Endothelial cell (in vitro differentiated cells): ENCODE results near the gene RIPOR3. TPM values are rescaled to one million over a fixed set of nuclear protein-coding genes. Genes with fewer than 3 reads are reported as not detected.

ENCODE experiments used
- DNase-seq: peaks from one replicate; pipeline ENCODE4 v3.0.0; 2021; ENCODE audit warnings: low spot score
- H3K27ac Mint-ChIP-seq: one replicate; pipeline ENCODE4 v1.8.0; 2021; ENCODE audit warnings: mixed read lengths, inconsistent platforms; ENCODE audit not compliant: unreplicated experiment
- H3K27me3 Mint-ChIP-seq: one replicate; pipeline ENCODE4 v1.8.0; 2021; ENCODE audit warnings: mild to moderate bottlenecking, moderate library complexity, mixed read lengths, inconsistent platforms; ENCODE audit not compliant: unreplicated experiment
- H3K36me3 Mint-ChIP-seq: one replicate; pipeline ENCODE4 v1.8.0; 2021; ENCODE audit warnings: mild to moderate bottlenecking, low read depth, mixed read lengths, inconsistent platforms; ENCODE audit not compliant: unreplicated experiment
- H3K4me1 Mint-ChIP-seq: one replicate; pipeline ENCODE4 v1.8.0; 2021; ENCODE audit warnings: mild to moderate bottlenecking, mixed read lengths, inconsistent platforms; ENCODE audit not compliant: unreplicated experiment
- H3K4me3 Mint-ChIP-seq: one replicate; pipeline ENCODE4 v1.8.0; 2021; ENCODE audit warnings: mild to moderate bottlenecking, mixed read lengths, inconsistent platforms; ENCODE audit not compliant: unreplicated experiment
- H3K9me3 Mint-ChIP-seq: one replicate; pipeline ENCODE4 v1.8.0; 2021; ENCODE audit warnings: mixed read lengths, inconsistent platforms; ENCODE audit not compliant: unreplicated experiment
- CTCF ChIP-seq: fragments of 200-600 bp; sonication (generic); IDR thresholded peaks from one replicate; pipeline ENCODE4 v1.5.0; 2021; ENCODE audit warnings: antibody characterized with exemption; ENCODE audit not compliant: unreplicated experiment
- total RNA-seq: library from RNA; stranded (reverse); fragmentation: NEBNext Ultra II Directional; extraction: Animal tissue kit (Norgen Biotek cat#: 25700); gene quantifications from one replicate; pipeline ENCODE4 v1.2.1, GENCODE V29; 2021; ENCODE audit not compliant: unreplicated experiment

The RIPOR3 gene
- total RNA-seq, 1 donor from 2014 or later, result 11.2 TPM

GRCh38 chr20:50659975-50660670, 31.2 kb downstream of the RIPOR3 start:
- Mint-ChIP-seq H3K4me1 (no peaks in the 10 kb centered on the region), H3K9me3 (no peaks in the 10 kb centered on the region), H3K36me3 (peaks cover 3% of the 10 kb centered on the region), H3K27me3 (peaks cover 3% of the 10 kb centered on the region), H3K27ac (no peak overlapping the region), H3K4me3 (no peak overlapping the region)
- no peak for TF ChIP-seq CTCF
- no peak for DNase-seq

DNA sequence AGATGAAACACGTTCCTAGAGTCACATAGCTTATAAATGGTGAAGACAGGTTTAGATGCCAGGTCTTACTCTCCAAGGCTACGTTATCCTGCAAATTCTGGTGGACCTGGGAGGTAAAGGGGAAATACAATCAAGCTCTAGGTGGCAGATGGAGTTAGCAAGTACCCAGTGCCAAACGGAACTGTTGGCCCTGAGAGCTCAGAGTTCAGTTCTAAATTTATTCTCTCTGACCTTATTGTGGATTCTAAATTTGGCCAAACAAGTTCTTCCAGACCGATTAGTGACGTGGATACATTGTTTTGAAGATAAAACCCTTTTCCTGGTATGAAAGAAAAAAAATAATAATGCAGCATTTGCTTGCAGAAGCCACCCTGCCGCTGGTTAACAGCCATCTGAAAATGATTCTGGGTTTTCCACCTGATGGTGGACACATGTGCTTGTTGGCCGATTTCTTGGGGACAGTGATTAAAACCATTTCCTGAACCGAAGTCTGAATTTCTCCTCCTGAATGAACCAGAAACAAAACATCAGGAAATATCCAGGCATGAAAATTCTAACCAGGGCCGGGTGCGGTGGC, 32.5 kb downstream of the RIPOR3 start:
- Mint-ChIP-seq H3K27me3 (peaks cover 4% of the 10 kb centered on the region), H3K4me1 (no peaks in the 10 kb centered on the region), H3K27ac (no peak overlapping the region), H3K9me3 (no peaks in the 10 kb centered on the region), H3K36me3 (peaks cover 3% of the 10 kb centered on the region), H3K4me3 (no peak overlapping the region)
- no peak for TF ChIP-seq CTCF
- DNase-seq, result no peak

DNA sequence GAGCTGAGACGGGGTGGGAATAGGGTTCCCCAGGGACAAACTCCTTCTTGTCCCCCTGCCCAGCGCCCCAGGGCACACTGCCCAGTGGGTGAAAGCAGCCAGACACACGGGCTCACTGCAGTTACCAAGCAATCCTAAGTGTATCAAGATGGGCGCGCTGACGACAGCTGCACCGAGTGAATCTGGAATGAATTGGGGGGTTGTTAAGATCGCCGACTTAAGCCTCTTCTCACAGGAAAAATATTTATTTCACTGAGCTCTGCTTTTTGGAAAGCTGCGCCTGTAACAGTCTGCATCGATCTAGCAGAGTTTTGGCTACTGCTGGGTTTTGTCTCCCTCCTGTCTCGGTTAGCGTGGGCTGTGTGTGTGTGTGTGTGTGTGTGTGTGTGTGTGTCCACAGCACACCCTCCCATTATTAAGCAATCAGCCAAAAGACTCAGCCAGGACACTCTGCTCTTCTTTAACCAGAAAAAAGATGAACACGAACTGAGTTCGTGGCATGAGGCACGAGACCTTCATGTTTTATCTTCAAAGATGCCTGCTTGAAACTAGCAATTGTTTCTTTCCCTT, 35.9 kb downstream of the RIPOR3 start:
- no peak for TF ChIP-seq CTCF
- Mint-ChIP-seq H3K9me3 (no peaks in the 10 kb centered on the region), H3K4me3 (no peak overlapping the region), H3K36me3 (no peaks in the 10 kb centered on the region), H3K4me1 (no peaks in the 10 kb centered on the region), H3K27ac (no peak overlapping the region), H3K27me3 (peaks cover 7% of the 10 kb centered on the region)
- DNase-seq, result no peak

DNA sequence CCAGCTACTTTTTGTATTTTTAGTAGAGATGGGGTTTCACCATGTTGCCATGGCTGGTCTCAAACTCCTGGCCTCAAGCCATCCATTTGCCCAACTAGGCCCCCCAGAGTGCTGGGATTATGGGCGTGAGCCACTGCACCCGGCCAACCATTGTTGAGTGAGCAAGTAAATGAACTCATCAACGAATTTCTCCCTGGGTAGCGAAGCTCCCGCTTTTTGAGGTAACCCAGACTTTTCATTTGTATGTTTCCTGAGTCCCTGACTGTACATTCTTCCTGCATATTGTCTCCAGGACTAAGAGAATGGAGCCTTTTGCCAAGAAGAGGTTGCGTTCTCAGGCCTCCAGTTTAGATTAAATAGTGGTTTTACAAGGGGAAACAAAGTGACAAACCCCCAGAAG, 36.4 kb downstream of the RIPOR3 start:
- Mint-ChIP-seq H3K4me3 (no peak overlapping the region), H3K27me3 (peaks cover 7% of the 10 kb centered on the region), H3K27ac (no peak overlapping the region), H3K4me1 (no peaks in the 10 kb centered on the region), H3K9me3 (no peaks in the 10 kb centered on the region), H3K36me3 (no peaks in the 10 kb centered on the region)
- no peak for DNase-seq
- no peak for TF ChIP-seq CTCF

- H3K27ac Mint-ChIP-seq, result no peak overlapping the region
- DNase-seq, result no peak
- no peak overlapping the region for H3K4me3 Mint-ChIP-seq
- peaks cover 11% of the 10 kb centered on the region for H3K27me3 Mint-ChIP-seq
- TF ChIP-seq CTCF, result no peak
- H3K4me1 Mint-ChIP-seq, result no peaks in the 10 kb centered on the region
- no peaks in the 10 kb centered on the region for H3K9me3 Mint-ChIP-seq
- H3K36me3 Mint-ChIP-seq, result peaks cover 4% of the 10 kb centered on the region
These were observed 38.5 kb downstream of the RIPOR3 start for GRCh38 chr20:50652702-50653294.
